H1 (cell line): Measurements from ENCODE around the gene ABCG1. TPM values are rescaled to one million over a fixed set of nuclear protein-coding genes. Genes with fewer than 3 reads are reported as not detected.

Experiments
- PHF8 ChIP-seq: fragments of 200-600 bp; sonication (generic); conservative IDR thresholded peaks from 2 replicates; pipeline ENCODE4 v1.7.1; 2012; ENCODE audit warnings: low read depth, mild to moderate bottlenecking, inconsistent platforms, low read length, moderate library complexity
- RNF2 ChIP-seq: fragments of 200-900, 300-1000 bp; sonication (generic); IDR thresholded peaks from 2 replicates; pipeline ENCODE4 v1.7.1; 2016; ENCODE audit warnings: borderline replicate concordance, low read depth, mild to moderate bottlenecking, antibody characterized with exemption, low read length; ENCODE audit not compliant: poor library complexity, severe bottlenecking; ENCODE audit errors: missing control alignments
- SP1 ChIP-seq: IDR thresholded peaks from 2 replicates; pipeline ENCODE4 v1.6.1; 2011; ENCODE audit warnings: low read depth, low read length
- polyA plus RNA-seq, 7 experiments: library from polyadenylated mRNA; depleted of rRNA in 3 of 7; stranded (reverse) in 5 of 7; unstranded in 2 of 7; fragments of >200 nt in 5 of 7; fragments of 200-250 nt in 2 of 7; gene quantifications; 1 replicate in 5 of 7; 2 replicates in 1 of 7; 4 replicates in 1 of 7; pipeline versions ENCODE4 v1.2.1 to v1.2.3, GENCODE V29; 2011 to 2013; ENCODE audit warnings: missing spikeins in 2 of 7, mixed read lengths in 2 of 7
- total RNA-seq: library from RNA; stranded (reverse); fragmentation: NEBNext Ultra II Directional; extraction: Animal tissue kit (Norgen Biotek cat#: 25700); gene quantifications from 2 replicates; pipeline ENCODE4 v1.2.1, GENCODE V29; 2021
- TF ChIP-seq, protein P1 (sequence below), 3 experiments: IDR thresholded peaks; 1 replicate in 2 of 3; 2 replicates in 1 of 3; pipeline versions ENCODE4 v1.5.1 to v1.6.1; 2011; ENCODE audit warnings: low read length in 3 of 3, mild to moderate bottlenecking in 3 of 3, inconsistent platforms in 2 of 3, low read depth in 1 of 3, moderate library complexity in 1 of 3; ENCODE audit not compliant: insufficient read depth in 1 of 3; ENCODE audit errors: control extremely low read depth in 1 of 3

ABCG1 gene
- total and polyA plus RNA-seq, 2 of the 8 experiments (the other 6 are each of a cell fraction or from before 2014, with no cell fraction given), result 2.1 to 4.0 TPM

DNA sequence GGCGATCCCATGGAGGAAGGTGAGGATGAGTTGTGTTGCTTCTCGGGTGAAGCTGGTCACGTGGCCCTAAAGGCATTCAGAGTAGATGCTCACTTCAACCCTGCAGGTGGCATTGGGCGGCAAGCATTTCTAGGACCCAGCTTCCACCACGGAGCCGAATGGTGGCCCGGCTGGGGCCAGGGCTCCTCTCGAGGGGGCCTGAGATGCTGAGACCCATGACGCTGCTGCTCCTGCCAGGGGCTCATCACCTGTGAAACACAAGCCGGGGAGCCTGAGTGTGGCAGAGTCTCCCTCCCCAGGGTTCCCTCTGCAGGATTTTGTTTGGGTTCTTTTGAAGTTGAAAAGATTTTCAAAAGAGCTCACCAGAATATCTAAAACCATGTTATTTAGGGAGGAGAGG, 41.2 kb downstream of the ABCG1 start (continued):
- no peak for TF ChIP-seq PHF8
- TF ChIP-seq, protein P1, sequence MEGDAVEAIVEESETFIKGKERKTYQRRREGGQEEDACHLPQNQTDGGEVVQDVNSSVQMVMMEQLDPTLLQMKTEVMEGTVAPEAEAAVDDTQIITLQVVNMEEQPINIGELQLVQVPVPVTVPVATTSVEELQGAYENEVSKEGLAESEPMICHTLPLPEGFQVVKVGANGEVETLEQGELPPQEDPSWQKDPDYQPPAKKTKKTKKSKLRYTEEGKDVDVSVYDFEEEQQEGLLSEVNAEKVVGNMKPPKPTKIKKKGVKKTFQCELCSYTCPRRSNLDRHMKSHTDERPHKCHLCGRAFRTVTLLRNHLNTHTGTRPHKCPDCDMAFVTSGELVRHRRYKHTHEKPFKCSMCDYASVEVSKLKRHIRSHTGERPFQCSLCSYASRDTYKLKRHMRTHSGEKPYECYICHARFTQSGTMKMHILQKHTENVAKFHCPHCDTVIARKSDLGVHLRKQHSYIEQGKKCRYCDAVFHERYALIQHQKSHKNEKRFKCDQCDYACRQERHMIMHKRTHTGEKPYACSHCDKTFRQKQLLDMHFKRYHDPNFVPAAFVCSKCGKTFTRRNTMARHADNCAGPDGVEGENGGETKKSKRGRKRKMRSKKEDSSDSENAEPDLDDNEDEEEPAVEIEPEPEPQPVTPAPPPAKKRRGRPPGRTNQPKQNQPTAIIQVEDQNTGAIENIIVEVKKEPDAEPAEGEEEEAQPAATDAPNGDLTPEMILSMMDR (IDR thresholded peaks at IDR 0.05; ENCODE audit: control extremely low read depth in 1 of 3, insufficient read depth in 1 of 3, low read depth in 1 of 3, low read length in 3 of 3), result no peak
- TF ChIP-seq SP1, result no peak
- TF ChIP-seq RNF2, result no peak
